Smooth muscle cell (in vitro differentiated cells): ENCODE data around the gene OR52A5. TPM values are rescaled to one million over a fixed set of nuclear protein-coding genes. Genes with fewer than 3 reads are reported as not detected.
"Not testable (repeated sequence)": the region's sequence is repeated elsewhere in the genome, so short reads cannot be mapped to it uniquely, and the experiment has no call there.

Experiments
- DNase-seq: peaks from one replicate; lab custom pipeline; 2025; ENCODE audit not compliant: unreplicated experiment; lab: John Stamatoyannopoulos, UW
- H2AFZ ChIP-seq: fragments of 200-600 bp; sonication (generic); 2 replicates; pipeline ENCODE4 v1.6.0; 2016; ENCODE audit warnings: antibody characterized with exemption, low read depth, mild to moderate bottlenecking
- H3F3A ChIP-seq: fragments of 200-600 bp; sonication (generic); 2 replicates; pipeline ENCODE4 v1.6.0; 2017; ENCODE audit warnings: antibody characterized with exemption, low read depth
- H3K27ac ChIP-seq: fragments of 200-600 bp; sonication (generic); 2 replicates; pipeline ENCODE4 v1.5.1; 2016; ENCODE audit warnings: low read depth, mild to moderate bottlenecking
- H3K27me3 ChIP-seq: fragments of 200-600 bp; sonication (generic); 2 replicates; pipeline ENCODE4 v1.6.1; 2016; ENCODE audit warnings: low read depth, mild to moderate bottlenecking
- H3K36me3 ChIP-seq: fragments of 200-600 bp; sonication (generic); 2 replicates; pipeline ENCODE4 v1.5.1; 2016; ENCODE audit warnings: low read depth
- H3K4me1 ChIP-seq: fragments of 200-600 bp; sonication (generic); 2 replicates; pipeline ENCODE4 v1.5.1; 2016; ENCODE audit warnings: low read depth
- H3K4me2 ChIP-seq: fragments of 200-600 bp; sonication (generic); 2 replicates; pipeline ENCODE4 v1.6.0; 2016; ENCODE audit warnings: mild to moderate bottlenecking
- H3K4me3 ChIP-seq: fragments of 200-600 bp; sonication (generic); 2 replicates; pipeline ENCODE4 v1.5.1; 2016; ENCODE audit warnings: mild to moderate bottlenecking
- H3K79me2 ChIP-seq: fragments of 200-600 bp; sonication (generic); 2 replicates; pipeline ENCODE4 v1.6.0; 2016; ENCODE audit warnings: low read depth, mild to moderate bottlenecking
- H3K9ac ChIP-seq: fragments of 200-600 bp; sonication (generic); 2 replicates; pipeline ENCODE4 v1.6.0; 2016; ENCODE audit warnings: low read depth
- H3K9me3 ChIP-seq: fragments of 200-600 bp; sonication (generic); replicated peaks from 2 replicates; pipeline ENCODE4 v1.5.1; 2016; ENCODE audit warnings: low read depth
- H4K20me1 ChIP-seq: fragments of 200-600 bp; sonication (generic); 2 replicates; pipeline ENCODE4 v1.6.0; 2016; ENCODE audit warnings: low read depth
- WGBS: methylation state at CpG from one replicate; pipeline ENCODE4 v1.1.7; 2016; ENCODE audit warnings: low lambda C conversion rate; 5-methylcytosine and 5-hydroxymethylcytosine counted together
- polyA plus RNA-seq: library from polyadenylated mRNA; unstranded; fragments of >200 nt; fragmentation: Nextera tagmentation; extraction: Ambion mirVana; gene quantifications from 2 replicates; pipeline ENCODE4 v1.2.1, GENCODE V29; 2016
- total RNA-seq: library from RNA; depleted of rRNA; stranded (reverse); fragments of >200 nt; gene quantifications from 2 replicates; pipeline ENCODE4 v1.2.3, GENCODE V29; 2014
- TF ChIP-seq, protein P1 (sequence below): fragments of 200-600 bp; sonication (generic); IDR thresholded peaks from 2 replicates; pipeline ENCODE4 v1.5.1; 2017; ENCODE audit warnings: borderline replicate concordance, mild to moderate bottlenecking, antibody characterized with exemption; ENCODE audit not compliant: insufficient read depth, poor library complexity, severe bottlenecking

The OR52A5 gene
- total and polyA plus RNA-seq, 2 experiments from 2014 or later: not detected

DNA sequence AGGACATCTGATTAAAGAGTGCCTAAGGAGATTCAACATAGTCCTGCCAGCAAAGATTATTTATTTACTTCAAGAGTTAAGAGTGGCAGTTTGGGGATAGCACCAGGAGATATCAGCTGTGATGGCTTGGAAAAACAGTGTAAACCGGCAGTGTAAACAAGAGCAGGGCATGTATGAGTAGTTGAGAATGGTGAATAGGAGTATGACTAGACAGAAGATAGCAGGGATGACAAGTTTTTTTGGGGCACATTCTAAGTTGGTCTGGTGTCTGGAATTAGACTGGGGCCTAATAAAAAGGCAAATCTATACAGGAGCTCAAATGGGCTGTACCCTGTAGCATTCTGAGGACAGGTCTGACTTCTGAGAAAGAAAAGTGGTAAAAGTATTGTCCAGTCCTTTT lies 22.9 kb upstream of the OR52A5 start:
- H4K20me1 ChIP-seq, H3K9ac ChIP-seq, H3K36me3 ChIP-seq, H3K4me2 ChIP-seq, DNase-seq, H3K27ac ChIP-seq, H3F3A ChIP-seq, H3K79me2 ChIP-seq, H3K4me1 ChIP-seq, H3K9me3 ChIP-seq, H3K4me3 ChIP-seq, H2AFZ ChIP-seq, H3K27me3 ChIP-seq: not testable (repeated sequence)
- WGBS: 83% methylated on average over 1 of the region's 1 CpG

GRCh38 chr11:5160217-5160616 lies 22.1 kb upstream of the OR52A5 start:
- H3K4me1 ChIP-seq, H4K20me1 ChIP-seq, H3K27me3 ChIP-seq, H3K79me2 ChIP-seq, H3K9ac ChIP-seq, DNase-seq, H3K9me3 ChIP-seq, H2AFZ ChIP-seq, H3K36me3 ChIP-seq, H3F3A ChIP-seq, H3K4me3 ChIP-seq, H3K4me2 ChIP-seq, H3K27ac ChIP-seq: not testable (repeated sequence)
- WGBS: 86% methylated on average over 4 of the region's 4 CpGs

DNA sequence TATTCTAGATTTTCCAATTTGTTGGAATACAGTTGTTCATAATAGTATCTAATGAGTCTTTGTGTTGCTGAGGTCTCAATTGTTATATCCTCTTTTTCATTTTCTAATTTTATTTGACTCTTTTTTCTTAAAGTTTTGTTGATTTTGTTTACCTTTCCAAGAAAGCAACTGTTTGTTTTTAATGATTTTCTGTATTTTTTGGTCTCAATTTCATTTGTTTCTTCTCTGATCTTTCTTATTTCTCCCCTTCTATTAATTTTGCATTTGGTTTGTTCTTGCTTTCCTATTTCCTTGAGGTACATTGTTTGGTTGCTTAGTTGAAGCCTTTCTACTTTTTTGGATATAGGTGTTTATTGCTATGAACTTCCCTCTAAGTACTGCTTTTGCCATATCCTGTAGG lies 21.6 kb upstream of the OR52A5 start:
- Histone ChIP-seq H3K4me1 (no peaks in the 10 kb centered on the region), H3K79me2 (no peaks in the 10 kb centered on the region), H3K9ac (no peak overlapping the region), H4K20me1 (no peaks in the 10 kb centered on the region), H3K9me3 (no peaks in the 10 kb centered on the region), H2AFZ (no peak overlapping the region), H3K36me3 (no peaks in the 10 kb centered on the region), H3K4me3 (no peak overlapping the region), H3K27me3 (no peaks in the 10 kb centered on the region), H3K27ac (no peak overlapping the region), H3F3A (no peaks in the 10 kb centered on the region), H3K4me2 (no peak overlapping the region)
- DNase-seq: no peak
- TF ChIP-seq, protein P1, sequence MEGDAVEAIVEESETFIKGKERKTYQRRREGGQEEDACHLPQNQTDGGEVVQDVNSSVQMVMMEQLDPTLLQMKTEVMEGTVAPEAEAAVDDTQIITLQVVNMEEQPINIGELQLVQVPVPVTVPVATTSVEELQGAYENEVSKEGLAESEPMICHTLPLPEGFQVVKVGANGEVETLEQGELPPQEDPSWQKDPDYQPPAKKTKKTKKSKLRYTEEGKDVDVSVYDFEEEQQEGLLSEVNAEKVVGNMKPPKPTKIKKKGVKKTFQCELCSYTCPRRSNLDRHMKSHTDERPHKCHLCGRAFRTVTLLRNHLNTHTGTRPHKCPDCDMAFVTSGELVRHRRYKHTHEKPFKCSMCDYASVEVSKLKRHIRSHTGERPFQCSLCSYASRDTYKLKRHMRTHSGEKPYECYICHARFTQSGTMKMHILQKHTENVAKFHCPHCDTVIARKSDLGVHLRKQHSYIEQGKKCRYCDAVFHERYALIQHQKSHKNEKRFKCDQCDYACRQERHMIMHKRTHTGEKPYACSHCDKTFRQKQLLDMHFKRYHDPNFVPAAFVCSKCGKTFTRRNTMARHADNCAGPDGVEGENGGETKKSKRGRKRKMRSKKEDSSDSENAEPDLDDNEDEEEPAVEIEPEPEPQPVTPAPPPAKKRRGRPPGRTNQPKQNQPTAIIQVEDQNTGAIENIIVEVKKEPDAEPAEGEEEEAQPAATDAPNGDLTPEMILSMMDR: no peak

DNA sequence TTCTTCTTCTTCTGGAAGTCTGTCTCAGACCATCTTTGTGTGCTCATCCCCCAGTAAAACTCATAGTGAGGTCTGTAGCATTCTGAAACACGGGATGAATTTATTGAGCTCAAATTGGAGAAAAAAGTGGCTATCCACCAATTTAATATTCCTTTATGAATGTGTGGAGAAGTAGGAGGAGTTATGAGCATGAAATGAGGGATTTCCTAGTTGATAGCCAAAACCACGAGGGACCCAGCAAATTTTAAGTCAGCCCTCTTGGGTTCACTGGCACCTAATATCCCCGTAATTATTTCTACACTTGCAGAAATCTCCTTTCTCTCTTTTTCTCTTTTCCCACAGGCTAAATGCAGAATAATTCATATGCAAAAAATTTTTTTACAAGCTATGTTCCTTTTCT lies 16.5 kb upstream of the OR52A5 start, which contains the start of gene OR52A1:
Gene OR52A1, minus strand, starts transcription at position 101 of the 400 bp plus-strand sequence. CDS start 2,388 bp downstream, outside the sequence.
- H3K4me1 ChIP-seq: no peaks in the 10 kb centered on the region
- H3K9me3 ChIP-seq: no peaks in the 10 kb centered on the region
- no peak within 1 kb of the TSS for H3K9ac ChIP-seq
- no peak within 1 kb of the TSS for H2AFZ ChIP-seq
- no peaks in the 10 kb centered on the region for H4K20me1 ChIP-seq
- no peak within 1 kb of the TSS for H3K4me2 ChIP-seq
- no peaks in the 10 kb centered on the region for H3K36me3 ChIP-seq
- TF ChIP-seq, protein P1: no peak
- H3F3A ChIP-seq: no peaks in the 10 kb centered on the region
- WGBS: 88% methylated on average over 3 of the region's 3 CpGs
- H3K4me3 ChIP-seq: no peak within 1 kb of the TSS
- no peaks in the 10 kb centered on the region for H3K27me3 ChIP-seq
- no peak for DNase-seq
- H3K27ac ChIP-seq: no peak within 1 kb of the TSS
- H3K79me2 ChIP-seq: no peaks in the 10 kb centered on the region
